Measurements from ENCODE around the gene DGKE.

The DGKE gene

GRCh38 chr17:56917559-56918296, 83.8 kb downstream of the DGKE start:
- DNase-seq = no peak

GRCh38 chr17:56918916-56919315, 85.0 kb downstream of the DGKE start:
- DNase-seq = no peak

Measured in NCI-H2171 (cell line).